ENCODE measurements around the gene DIP2B.

- TF ChIP-seq CTCF (conservative IDR thresholded peaks at IDR 0.05) (no peak), EZH2 (IDR thresholded peaks at IDR 0.05; ENCODE audit: low read depth) (no peak)
Observed at GRCh38 chr12:50742776-50743175, 238.0 kb downstream of the DIP2B start.

Measured in PC-9 (cell line).